CD4-positive, alpha-beta T cell treated with Interleukin-17A for 4 hours (primary cell): Measurements from ENCODE around the gene TSPAN33.
"Not testable (repeated sequence)": the region's sequence is repeated elsewhere in the genome, so short reads cannot be mapped to it uniquely, and the experiment has no call there.

ENCODE experiments used
- DNase-seq: peaks from one replicate; pipeline ENCODE4 v3.0.0-alpha.2; 2020; ENCODE audit warnings: mixed read lengths

Gene TSPAN33

DNA sequence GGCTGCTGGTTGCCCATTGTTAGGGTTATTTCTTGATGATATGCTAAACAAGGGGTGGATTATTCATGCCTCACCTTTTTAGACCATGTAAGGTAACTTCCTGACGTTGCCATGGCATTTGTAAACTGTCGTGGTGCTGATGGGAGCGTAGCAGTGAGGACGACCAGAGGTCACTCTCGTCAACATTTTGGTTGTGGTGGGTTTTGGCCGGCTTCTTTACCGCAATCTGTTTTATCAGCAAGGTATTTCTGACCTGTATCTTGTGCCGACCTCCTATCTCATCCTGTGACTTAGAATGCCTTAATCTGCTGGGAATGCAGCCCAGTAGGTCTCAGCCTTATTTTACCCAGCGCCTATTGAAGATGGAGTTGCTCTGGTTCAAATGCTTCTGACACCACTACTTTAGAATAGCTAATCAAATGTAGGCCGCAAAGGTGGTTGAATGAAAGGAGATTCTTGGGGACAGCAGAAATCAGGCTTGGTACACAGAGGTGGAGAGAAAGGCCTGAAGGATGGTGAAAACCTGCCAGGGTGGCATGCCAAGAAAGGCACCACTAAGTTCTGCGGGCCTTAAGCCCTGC, 26.0 kb downstream of the TSPAN33 start:
- no peak for DNase-seq

DNA sequence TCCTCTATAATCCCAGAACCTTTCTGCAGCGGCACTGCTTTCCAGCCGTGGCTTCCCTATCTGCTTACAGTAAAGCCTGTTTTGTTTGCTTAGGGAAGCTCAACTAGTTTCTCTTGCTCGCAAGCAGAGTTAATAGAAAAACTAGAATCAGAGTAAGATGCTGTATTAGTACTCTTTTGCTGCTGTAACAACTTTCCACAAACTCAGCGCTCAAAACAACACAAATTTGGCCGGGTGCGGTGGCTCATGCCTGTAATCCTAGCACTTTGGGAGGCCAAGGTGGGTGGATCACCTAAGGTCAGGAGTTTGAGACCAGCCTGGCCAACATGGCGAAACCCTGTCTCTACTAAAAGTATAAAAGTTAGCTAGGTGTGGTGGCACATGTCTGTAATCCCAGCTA, 29.4 kb downstream of the TSPAN33 start:
- not testable (repeated sequence) for DNase-seq

DNA sequence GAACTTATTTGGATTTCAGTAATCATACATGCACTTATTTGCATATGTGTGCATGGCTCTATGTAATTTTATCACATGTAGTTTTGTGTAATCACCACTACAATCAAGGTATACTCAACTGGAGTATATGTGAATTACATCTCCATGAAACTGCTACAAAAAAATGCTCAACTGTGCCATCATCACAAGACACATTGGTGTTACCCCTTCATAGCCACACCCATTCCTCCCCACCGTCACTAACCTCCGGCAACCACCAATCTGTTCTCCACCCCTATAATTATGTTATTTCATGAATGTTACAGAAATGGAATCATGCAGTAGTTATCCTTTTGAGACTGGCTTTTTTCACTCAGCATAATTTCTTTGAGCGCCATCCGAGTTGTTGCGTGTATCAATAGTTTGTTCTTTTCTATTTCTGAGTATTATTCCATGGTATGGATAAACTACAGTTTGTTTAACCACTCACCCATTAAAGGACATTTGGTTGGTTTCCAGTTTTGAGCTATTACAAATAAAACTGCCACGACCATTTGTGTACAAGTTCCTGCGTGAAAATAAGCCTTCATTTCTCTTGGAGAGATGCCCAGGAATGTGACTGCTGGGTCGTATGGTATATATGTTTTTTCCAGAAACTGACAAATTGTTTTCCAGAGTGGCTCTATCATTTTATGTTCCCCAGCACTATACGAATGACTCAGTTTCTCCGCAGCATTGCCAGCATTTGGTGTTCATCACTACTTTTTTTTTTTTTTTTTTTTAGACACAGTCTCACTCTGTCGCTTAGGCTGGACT, 32.6 kb downstream of the TSPAN33 start:
- no peak for DNase-seq

DNA sequence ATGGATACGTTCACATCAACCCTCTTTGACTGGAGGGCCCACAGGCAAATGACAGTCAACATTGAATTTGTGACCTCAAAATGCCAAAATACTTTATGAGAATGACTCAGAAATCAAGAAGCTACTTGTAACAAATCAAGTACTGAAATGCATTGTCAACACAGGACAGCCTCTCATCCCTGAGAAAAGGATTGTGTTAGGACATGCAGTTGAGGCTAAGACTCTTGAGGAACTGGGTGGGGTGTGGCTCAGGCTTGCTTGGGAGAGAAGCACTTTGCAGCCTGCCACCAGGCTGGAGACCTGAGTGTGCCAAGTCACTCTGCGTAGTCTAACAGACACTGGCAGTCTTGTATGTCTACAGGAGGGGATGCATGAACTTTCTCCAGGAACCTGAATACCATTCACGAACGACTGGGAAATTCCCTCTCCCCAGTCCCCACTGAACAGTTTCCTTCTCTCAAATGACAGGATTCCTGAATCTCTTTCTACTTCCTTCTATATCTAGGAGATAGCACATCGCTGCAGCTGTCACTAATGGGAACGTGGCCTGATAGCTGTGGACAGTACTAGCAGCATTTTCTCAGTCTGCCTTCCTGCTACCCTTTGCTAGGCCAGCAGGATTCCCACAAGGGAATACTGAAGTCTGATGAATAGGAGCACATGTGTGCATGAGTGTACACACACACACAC, 40.6 kb downstream of the TSPAN33 start:
- no peak for DNase-seq

DNA sequence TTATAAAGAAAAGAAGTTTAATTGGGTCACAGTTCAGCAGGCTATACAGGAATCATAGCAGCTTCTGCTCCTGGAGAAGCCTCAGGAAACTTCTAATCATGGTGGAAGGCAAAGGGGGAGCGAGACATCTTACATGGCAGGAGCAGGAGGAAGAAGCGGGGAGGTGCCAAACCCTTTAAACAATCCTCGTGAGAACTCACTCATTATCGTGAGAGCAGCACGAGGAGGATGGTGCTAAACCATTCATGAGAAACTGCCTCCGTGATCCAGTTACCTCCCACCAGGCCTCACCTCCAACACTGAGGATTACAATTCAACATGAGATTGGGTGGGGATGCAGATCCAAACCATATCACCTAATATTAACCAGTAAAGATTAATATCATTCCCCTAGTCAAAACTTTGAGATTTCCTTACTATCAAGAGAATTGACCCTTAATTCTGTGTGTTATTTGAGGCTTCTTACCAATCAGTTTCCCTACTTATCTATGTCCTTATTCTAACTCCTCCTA, 42.3 kb downstream of the TSPAN33 start:
- no peak for DNase-seq

DNA sequence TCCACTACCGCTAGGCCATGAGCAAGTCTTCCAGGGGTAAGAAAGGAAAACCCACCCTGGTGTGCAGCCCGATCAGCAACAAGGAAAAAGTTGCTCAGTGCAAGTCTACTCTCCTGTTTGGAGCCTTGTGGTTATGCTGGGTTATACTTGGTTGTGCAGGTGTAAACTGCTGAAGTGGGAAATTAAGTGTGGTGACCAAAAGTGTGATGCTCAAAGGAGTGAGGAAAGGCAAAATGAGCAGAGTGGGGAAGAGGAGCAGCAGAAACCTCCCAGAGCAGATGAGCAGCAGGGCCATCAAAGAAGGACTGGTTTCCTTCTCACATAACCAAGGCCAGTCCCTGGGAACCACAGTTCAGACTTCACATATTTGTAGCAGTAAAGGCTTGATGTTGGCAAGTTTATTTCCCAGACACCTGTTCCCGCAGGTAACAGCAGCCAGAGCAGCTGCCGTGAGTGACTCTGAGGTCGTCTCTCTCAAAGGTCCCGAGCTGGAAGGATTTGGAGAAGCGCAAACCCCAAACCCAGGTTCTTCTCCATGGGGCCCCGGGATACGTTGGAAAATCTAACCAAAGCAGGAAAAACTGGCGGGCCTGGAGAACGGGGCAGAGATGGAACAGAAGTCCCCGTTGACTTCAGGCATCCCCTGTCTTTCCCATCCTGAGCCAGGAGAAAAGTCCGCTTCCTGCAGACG, 43.3 kb downstream of the TSPAN33 start:
- no peak for DNase-seq

DNA sequence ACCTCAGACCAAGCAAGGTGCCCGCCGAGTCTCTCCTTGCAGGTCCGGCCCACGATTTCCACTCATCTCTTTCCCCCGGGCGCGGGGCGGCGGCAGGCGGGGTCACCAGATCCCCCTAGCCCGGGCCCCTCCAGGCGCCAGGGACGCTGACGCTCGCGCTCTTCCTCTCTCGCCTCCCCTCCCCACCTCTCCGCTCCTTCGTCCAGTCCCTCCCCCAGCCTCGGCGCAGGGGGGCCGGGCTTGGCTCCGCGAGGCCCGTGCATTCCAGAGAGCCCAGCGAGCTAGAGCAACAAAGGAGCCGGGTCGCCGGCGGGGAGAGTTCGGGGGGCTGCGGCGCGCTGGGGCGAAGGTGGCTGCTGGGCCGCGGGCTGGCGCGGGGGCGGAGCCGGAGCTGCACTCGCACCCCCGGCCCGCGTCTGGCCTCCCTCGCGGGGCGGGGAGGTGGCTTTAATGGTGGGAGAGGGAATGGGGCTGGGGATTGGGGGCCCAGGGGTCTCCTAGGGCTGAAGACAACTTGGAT, 43.9 kb downstream of the TSPAN33 start, which contains the start of gene SMO:
SMO (plus strand) TSS at position 262 of the 520 bp plus-strand sequence. CDS start 519 bp downstream, outside the sequence.
- DNase-seq, result peak; percentile 19

DNA sequence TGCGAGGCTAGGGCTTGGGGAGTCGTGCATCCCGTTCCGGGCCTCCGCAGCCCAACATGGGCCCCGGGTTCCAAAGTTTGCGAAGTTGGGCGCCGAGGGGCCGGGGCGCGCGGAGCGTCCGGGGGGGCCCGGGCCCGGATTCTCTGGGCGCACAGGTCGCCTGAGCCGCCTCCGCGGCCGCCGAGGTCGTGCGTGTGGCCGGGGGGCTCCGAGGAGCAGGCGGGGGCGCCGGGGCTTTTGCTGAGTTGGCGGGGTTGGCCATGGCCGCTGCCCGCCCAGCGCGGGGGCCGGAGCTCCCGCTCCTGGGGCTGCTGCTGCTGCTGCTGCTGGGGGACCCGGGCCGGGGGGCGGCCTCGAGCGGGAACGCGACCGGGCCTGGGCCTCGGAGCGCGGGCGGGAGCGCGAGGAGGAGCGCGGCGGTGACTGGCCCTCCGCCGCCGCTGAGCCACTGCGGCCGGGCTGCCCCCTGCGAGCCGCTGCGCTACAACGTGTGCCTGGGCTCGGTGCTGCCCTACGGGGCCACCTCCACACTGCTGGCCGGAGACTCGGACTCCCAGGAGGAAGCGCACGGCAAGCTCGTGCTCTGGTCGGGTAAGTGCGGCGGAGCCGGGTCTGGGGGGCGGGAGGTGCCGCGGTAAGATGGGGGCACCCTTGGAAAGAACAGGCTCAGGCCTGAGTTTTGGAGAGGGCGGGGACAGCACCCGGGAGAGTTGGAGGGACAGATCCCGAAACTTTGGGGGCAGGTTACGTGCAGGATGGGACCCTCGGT, 44.6 kb downstream of the TSPAN33 start:
- no peak for DNase-seq

DNA sequence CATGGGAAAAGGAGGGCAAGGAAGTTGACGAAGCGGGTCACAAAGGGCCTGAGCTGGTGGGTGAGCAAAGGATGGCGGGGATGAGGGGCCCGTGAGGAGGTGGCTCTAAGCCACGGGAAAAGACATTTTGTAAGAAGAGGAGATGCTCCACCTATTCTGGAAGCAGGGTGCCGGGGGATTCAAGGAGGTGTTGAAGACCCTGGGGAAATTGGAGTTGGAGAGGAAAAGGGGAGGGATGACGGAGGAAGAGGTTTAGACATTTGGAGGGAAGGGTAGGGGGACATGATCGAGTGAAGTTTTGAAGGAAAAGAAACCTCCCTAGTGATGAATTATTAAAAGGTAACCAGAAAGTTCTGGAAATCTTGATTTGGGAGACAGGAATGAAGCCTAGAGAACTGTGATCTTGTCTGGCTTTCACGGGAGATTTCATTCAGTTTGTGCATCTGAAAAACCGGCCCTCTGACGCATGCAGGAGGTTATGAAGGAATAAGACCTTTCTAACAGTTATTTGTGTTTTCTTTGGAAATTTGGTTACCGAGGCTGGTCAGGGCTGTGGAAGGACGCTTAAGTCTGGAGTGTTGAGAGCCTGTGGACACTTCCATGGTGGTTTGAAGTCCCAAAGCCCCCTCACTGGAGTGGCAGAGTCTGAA, 45.3 kb downstream of the TSPAN33 start:
- DNase-seq, result no peak

DNA sequence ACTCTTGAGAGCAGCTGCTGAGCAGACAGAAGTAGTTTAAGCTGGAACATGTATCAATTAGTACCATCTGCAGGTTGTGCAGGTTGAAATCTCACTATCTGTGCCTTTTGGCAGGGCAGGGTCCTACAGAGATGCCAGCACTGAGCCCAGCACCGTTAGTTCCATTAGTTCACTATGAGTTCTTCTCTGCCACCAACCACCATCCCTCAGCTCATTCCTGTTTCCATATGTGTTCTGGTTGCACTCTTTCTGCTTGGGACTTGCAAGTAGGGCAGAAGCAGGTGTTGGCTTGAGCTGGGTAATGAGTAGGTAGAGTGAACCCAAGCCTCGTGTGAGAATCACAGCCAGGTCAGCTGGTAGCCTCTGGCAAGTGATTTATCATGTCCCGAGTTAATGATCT, 46.8 kb downstream of the TSPAN33 start:
- no peak for DNase-seq

DNA sequence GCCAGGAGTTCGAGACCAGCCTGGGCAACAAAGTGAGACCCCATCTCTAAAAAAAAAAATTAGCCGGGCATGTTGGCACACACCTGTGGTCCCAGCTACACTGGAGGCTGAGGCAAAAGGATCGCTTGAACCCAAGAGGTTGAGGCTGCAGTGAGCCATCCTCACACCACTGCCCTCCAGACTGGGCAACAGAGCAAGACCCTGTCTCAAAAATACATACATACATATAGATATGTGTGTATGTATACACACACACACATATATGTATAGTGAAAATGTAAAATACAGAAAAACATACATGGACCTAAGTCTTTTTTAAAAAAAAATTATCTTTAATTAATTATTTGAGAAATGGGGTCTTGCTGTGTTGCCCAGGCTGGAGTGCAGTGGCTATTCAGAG, 49.4 kb downstream of the TSPAN33 start:
- DNase-seq, result no peak

DNA sequence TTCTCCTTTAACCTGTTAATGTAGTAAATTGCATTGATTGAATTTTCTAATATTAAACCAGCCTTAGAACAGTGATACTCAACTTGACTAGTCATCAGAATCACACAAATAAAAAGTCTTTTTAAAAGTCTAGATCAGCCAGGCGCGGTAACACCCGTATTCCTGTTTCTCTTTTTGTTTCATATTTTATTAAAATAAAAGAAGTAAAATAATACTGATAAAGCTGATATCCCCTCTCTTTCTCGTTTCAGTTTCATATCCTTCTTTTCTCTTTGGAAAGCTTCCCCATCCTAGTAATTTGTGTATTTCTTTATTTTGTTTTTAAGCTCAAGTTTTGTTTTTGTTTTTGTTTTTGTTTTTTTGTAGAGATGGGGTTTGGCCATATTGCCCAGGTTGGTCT, 53.3 kb downstream of the TSPAN33 start:
- DNase-seq, result no peak

DNA sequence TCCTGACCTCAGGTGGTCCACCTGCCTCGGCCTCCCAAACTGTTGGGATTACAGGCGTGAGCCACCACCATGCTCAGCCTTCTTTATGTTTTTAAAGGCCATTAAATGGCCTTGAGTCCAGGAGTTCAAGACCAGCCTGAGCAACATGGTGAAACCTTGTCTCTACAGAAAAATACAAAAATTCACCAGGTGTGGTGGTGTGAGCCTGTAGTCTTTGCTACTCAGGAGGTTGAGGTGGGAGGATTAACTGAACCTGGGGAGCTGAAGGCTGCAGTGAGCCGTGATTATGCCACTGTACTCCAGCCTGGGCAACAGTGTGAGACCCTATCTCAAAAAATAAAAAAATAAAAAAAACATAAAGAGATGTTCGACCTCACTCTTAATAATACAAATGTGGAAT, 54.9 kb downstream of the TSPAN33 start:
- DNase-seq, result no peak

DNA sequence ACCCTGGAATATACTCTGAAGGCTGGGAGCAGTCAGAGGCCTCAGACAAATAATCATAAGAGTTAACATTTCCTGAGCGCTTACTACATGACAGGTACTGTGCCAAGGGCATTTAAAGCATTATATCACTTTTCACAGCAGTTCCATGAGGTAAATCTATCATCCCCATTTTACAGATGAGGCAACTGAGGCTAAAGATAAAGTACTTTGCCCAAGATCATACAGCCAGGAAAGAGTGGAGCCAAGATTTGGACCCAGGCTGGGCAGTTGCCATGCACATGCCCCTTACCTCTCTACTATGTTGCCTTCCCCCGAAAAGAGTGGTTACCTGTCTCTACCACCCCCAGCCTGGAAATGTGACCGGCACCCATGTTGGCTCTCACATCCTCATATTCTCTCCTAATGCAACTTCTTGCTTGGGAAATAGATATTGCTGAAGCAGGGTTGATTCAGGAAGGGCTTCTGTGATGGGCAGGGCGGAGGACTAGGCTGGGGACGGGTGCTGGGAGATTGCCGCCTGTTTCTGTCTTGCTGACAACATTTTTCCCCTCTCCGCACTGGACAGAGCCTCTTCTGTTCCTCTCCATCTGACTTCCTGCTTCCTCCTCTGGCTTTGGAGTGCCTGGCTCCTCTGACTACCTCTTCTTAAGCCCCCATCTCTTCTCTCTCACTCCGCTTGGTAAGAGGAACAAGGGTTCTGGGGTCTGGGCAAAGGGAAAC, 57.7 kb downstream of the TSPAN33 start:
- no peak for DNase-seq

DNA sequence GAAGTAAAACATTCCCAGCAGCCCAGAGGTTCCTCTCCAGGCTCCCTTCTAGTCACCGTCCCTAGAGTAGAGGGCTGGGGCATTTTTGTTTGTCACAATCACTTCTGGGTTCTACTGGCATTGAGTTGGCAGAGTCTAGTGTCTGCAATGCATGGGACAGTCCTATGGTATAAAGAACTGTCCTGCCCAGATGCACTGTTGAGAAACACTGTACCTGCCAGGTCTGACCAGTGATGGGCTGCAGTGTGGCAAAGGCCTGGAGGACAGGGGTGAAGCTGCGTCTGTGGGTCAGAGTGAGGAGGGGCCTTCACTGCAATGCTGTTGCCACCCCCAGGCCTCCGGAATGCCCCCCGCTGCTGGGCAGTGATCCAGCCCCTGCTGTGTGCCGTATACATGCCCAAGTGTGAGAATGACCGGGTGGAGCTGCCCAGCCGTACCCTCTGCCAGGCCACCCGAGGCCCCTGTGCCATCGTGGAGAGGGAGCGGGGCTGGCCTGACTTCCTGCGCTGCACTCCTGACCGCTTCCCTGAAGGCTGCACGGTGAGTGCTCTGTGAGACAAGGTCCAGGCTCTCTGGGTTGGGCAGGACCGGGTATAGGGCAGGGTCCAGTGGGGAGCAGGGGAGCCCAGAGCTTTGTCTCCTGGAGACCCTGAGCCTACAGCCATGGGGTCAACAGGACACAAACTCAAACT, 58.7 kb downstream of the TSPAN33 start:
- DNase-seq, result no peak

DNA sequence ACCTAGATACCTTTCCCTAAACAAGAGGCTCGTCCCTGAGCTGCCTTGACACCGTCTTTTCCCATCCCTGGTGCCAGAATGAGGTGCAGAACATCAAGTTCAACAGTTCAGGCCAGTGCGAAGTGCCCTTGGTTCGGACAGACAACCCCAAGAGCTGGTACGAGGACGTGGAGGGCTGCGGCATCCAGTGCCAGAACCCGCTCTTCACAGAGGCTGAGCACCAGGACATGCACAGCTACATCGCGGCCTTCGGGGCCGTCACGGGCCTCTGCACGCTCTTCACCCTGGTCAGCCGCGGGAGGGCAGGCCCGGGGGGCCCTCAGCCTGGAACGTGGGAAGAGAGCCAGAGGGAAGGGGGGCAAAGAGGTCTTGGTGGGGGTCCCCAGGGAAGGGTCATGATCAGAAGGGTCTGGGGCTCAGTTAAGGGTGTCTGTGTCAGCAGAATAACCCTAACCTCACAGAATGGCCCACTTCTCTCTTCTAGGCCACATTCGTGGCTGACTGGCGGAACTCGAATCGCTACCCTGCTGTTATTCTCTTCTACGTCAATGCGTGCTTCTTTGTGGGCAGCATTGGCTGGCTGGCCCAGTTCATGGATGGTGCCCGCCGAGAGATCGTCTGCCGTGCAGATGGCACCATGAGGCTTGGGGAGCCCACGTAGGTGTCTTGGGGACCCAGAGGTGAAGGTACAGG, 60.8 kb downstream of the TSPAN33 start:
- DNase-seq, result no peak

DNA sequence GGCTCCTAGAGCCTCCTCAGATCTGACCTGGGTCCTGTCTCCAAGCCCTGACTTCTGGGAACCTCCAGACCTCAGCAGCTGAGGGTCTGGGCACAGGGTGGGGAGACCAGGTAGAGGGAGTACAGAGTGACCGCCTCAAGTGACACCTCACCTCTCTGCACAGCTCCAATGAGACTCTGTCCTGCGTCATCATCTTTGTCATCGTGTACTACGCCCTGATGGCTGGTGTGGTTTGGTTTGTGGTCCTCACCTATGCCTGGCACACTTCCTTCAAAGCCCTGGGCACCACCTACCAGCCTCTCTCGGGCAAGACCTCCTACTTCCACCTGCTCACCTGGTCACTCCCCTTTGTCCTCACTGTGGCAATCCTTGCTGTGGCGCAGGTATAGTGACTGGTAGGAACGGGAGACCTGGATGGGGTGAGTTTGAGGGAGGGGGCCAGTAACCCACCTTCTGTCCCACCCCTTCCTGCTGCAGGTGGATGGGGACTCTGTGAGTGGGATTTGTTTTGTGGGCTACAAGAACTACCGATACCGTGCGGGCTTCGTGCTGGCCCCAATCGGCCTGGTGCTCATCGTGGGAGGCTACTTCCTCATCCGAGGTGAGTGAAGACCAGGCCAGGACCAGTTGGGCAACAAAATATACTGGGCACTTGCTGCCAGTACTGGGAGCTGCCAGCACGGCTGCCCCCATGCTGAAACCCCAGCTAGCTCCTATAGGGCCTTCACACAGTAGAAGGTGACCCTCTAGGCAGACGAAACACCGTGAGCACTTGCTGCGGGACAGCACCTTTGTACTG, 61.7 kb downstream of the TSPAN33 start:
- DNase-seq, result no peak

DNA sequence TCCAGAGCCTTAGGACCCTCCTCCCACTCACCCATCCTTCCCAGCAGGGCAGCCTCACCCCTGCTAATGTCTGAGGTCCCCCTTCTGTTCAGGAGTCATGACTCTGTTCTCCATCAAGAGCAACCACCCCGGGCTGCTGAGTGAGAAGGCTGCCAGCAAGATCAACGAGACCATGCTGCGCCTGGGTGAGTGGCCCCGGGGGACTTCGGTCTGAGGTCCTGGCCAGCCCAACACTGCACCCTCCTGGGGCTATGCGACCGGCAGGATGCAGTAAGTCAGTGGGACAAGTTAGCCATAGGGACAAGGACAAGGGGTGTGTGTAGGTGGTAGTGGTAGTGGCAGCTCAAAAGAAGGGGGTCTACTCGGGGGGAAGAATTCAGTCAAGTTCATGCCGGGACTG, 64.2 kb downstream of the TSPAN33 start:
- no peak for DNase-seq
